WTC11 (cell line): ENCODE measurements around the gene PAM16.

Experiments used
- CREM ChIP-seq: sonication (generic); formaldehyde crosslinking; IDR thresholded peaks from 2 replicates; pipeline ENCODE4 v1.8.1; 2022; ENCODE audit warnings: mild to moderate bottlenecking, missing genetic modification reagents, moderate library complexity
- CTCF ChIP-seq: fragments of 200-600 bp; IDR thresholded peaks from 2 replicates; pipeline ENCODE4 v1.8.0; 2022; ENCODE audit warnings: antibody characterized with exemption
- ELF4 ChIP-seq: sonication (generic); formaldehyde crosslinking; IDR thresholded peaks from 2 replicates; pipeline ENCODE4 v1.8.1; 2022; ENCODE audit warnings: low read depth, mild to moderate bottlenecking, moderate library complexity, missing genetic modification reagents
- MAX ChIP-seq: sonication (generic); formaldehyde crosslinking; IDR thresholded peaks from 2 replicates; pipeline ENCODE4 v1.8.0; 2022; ENCODE audit warnings: mild to moderate bottlenecking, missing genetic modification reagents
- MLX ChIP-seq: sonication (generic); formaldehyde crosslinking; IDR thresholded peaks from 2 replicates; pipeline ENCODE4 v1.8.1; 2023; ENCODE audit warnings: mild to moderate bottlenecking, missing genetic modification reagents, moderate library complexity
- NR1H2 ChIP-seq: sonication (generic); formaldehyde crosslinking; IDR thresholded peaks from 2 replicates; pipeline ENCODE4 v1.9.0; 2021; ENCODE audit warnings: mild to moderate bottlenecking, moderate library complexity, missing genetic modification reagents
- NR2C2 ChIP-seq: sonication (generic); formaldehyde crosslinking; IDR thresholded peaks from 2 replicates; pipeline ENCODE4 v1.8.0; 2022; ENCODE audit warnings: mild to moderate bottlenecking, missing genetic modification reagents
- NR3C1 ChIP-seq: sonication (generic); formaldehyde crosslinking; conservative IDR thresholded peaks from 2 replicates; pipeline ENCODE4 v1.8.1; 2023; ENCODE audit warnings: low read depth, mild to moderate bottlenecking, missing genetic modification reagents
- TP53 ChIP-seq: sonication (generic); formaldehyde crosslinking; IDR thresholded peaks from 2 replicates; pipeline ENCODE4 v1.8.1; 2023; ENCODE audit warnings: mild to moderate bottlenecking, missing genetic modification reagents
- ZNF281 ChIP-seq: sonication (generic); formaldehyde crosslinking; IDR thresholded peaks from 2 replicates; pipeline ENCODE4 v1.8.0; 2023; ENCODE audit warnings: mild to moderate bottlenecking, missing genetic modification reagents
- ZNF423 ChIP-seq: fragments of 250-450 bp; sonication (Bioruptor Pico); IDR thresholded peaks from 2 replicates; pipeline ENCODE4 v2.1.2; 2022; ENCODE audit warnings: mild to moderate bottlenecking, moderate library complexity
- ZSCAN18 ChIP-seq: fragments of 250-450 bp; sonication (Bioruptor Pico); IDR thresholded peaks from 2 replicates; pipeline ENCODE4 v2.1.2; 2022; ENCODE audit warnings: mild to moderate bottlenecking, moderate library complexity
- TF ChIP-seq, protein P1 (sequence below): sonication (generic); formaldehyde crosslinking; IDR thresholded peaks from 2 replicates; pipeline ENCODE4 v1.8.0; 2022; ENCODE audit warnings: mild to moderate bottlenecking, missing genetic modification reagents

GRCh38 chr16:4370570-4371356 is 19.6 kb upstream of the PAM16 start:
- TF ChIP-seq CTCF (no peak), MLX (no peak), ELF4 (no peak), CREM (CRISPR knock-in tag) (no peak), ZSCAN18 (CRISPR knock-in tag) (no peak), TP53 (CRISPR knock-in tag) (no peak), ZNF423 (CRISPR knock-in tag) (no peak), NR1H2 (CRISPR knock-in tag) (no peak), NR2C2 (CRISPR knock-in tag) (no peak), NR3C1 (CRISPR knock-in tag) (no peak), ZNF281 (CRISPR knock-in tag) (no peak), MAX (no peak)
- TF ChIP-seq, protein P1, sequence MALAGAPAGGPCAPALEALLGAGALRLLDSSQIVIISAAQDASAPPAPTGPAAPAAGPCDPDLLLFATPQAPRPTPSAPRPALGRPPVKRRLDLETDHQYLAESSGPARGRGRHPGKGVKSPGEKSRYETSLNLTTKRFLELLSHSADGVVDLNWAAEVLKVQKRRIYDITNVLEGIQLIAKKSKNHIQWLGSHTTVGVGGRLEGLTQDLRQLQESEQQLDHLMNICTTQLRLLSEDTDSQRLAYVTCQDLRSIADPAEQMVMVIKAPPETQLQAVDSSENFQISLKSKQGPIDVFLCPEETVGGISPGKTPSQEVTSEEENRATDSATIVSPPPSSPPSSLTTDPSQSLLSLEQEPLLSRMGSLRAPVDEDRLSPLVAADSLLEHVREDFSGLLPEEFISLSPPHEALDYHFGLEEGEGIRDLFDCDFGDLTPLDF (CRISPR knock-in tag), result no peak
